Gastroesophageal sphincter (tissue), 4 donors: ENCODE results near the gene STRAP. TPM values are rescaled to one million over a fixed set of nuclear protein-coding genes. Genes with fewer than 3 reads are reported as not detected.

Experiments
- ATAC-seq: fragments of 150-250 bp; one replicate; pipeline ENCODE4 v1.9.1; 2016; ENCODE audit warnings: mild to moderate bottlenecking, moderate library complexity
- H3K27ac ChIP-seq, 4 donors: fragments of 200-600 bp; sonication (generic) in 3 of 4; 1 replicate in 3 of 4; 2 replicates in 1 of 4; pipeline ENCODE4 v1.5.1; 2016 to 2019
- H3K27me3 ChIP-seq: fragments of 200-600 bp; sonication (generic); one replicate; pipeline ENCODE4 v1.5.1; 2019
- H3K36me3 ChIP-seq, 2 donors: fragments of 200-600 bp; sonication (generic); one replicate each; pipeline ENCODE4 v1.5.1; 2019; ENCODE audit warnings: control low read depth in 1 of 2
- H3K4me1 ChIP-seq, 3 donors: fragments of 200-600 bp; sonication (generic); 1 replicate in 2 of 3; 2 replicates in 1 of 3; pipeline ENCODE4 v1.5.1; 2016 to 2019; ENCODE audit warnings: control low read depth in 2 of 3
- H3K4me3 ChIP-seq, 2 donors: fragments of 200-600 bp; sonication (generic); one replicate each; pipeline ENCODE4 v1.5.1; 2019; ENCODE audit warnings: mild to moderate bottlenecking in 1 of 2, moderate library complexity in 1 of 2
- H3K9me3 ChIP-seq, 3 donors: fragments of 200-600 bp; sonication (generic); one replicate each; pipeline ENCODE4 v1.5.1; 2017 to 2019; ENCODE audit warnings: control low read depth in 2 of 3
- EP300 ChIP-seq: sonication (generic); formaldehyde crosslinking; IDR thresholded peaks from one replicate; pipeline ENCODE4 v1.6.1; 2017; ENCODE audit warnings: antibody characterized with exemption, mild to moderate bottlenecking
- POLR2A ChIP-seq, 2 donors: fragments of 450-650 bp; IDR thresholded peaks; one replicate each; pipeline ENCODE4 v1.6.1; 2017; ENCODE audit warnings: antibody characterized with exemption in 2 of 2, mild to moderate bottlenecking in 2 of 2, moderate library complexity in 1 of 2
- POLR2AphosphoS5 ChIP-seq: sonication (generic); formaldehyde crosslinking; IDR thresholded peaks from one replicate; pipeline ENCODE4 v1.6.1; 2017; ENCODE audit warnings: antibody characterized with exemption
- WGBS, 2 donors: methylation state at CpG; one replicate each; pipeline ENCODE4 v1.1.5; 2018; ENCODE audit warnings: low coverage in 1 of 2; 5-methylcytosine and 5-hydroxymethylcytosine counted together
- total RNA-seq, 4 donors: library from RNA; depleted of rRNA; stranded (reverse); fragments of >200 nt; gene quantifications; one replicate each; pipeline ENCODE4 v1.1.0, GENCODE V29; 2016
- TF ChIP-seq, protein P1 (sequence below), 4 experiments: fragments of 200-600 bp in 2 of 4; fragments of 450-650 bp in 2 of 4; sonication (generic) in 1 of 4; IDR thresholded peaks; one replicate each; pipeline ENCODE4 v1.5.1; 2017 to 2019; ENCODE audit warnings: antibody characterized with exemption in 4 of 4, mild to moderate bottlenecking in 2 of 4, moderate library complexity in 2 of 4

Gene STRAP
- total RNA-seq, 4 donors from 2014 or later: 63.0 to 97.7 (median 69.2) TPM

DNA sequence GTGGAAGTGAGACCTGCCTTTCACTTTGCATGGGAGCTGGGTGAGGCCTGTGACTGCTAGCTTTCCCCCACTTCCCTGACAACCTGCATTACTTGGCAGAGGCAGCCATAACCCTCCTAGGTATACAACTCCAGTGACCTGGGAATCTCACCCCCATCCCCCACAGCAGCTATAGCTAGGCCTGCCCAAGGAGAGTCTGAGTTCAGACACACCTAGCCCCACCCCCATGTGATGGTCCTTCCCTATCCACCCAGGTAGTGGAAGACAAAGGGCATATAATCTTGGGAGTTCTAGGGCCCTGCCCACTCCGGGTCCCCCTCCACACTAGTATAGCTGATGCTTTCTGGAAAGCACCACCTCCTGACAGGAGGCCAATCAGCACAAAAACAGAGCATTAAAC is 6.3 kb upstream of the STRAP start:
- Histone ChIP-seq H3K4me3 (no peak overlapping the region), H3K4me1 (no peaks in the 10 kb centered on the region), H3K27ac (no peak overlapping the region), H3K9me3 (no peaks in the 10 kb centered on the region), H3K36me3 (no peaks in the 10 kb centered on the region), H3K27me3 (no peaks in the 10 kb centered on the region)
- TF ChIP-seq, protein P1, sequence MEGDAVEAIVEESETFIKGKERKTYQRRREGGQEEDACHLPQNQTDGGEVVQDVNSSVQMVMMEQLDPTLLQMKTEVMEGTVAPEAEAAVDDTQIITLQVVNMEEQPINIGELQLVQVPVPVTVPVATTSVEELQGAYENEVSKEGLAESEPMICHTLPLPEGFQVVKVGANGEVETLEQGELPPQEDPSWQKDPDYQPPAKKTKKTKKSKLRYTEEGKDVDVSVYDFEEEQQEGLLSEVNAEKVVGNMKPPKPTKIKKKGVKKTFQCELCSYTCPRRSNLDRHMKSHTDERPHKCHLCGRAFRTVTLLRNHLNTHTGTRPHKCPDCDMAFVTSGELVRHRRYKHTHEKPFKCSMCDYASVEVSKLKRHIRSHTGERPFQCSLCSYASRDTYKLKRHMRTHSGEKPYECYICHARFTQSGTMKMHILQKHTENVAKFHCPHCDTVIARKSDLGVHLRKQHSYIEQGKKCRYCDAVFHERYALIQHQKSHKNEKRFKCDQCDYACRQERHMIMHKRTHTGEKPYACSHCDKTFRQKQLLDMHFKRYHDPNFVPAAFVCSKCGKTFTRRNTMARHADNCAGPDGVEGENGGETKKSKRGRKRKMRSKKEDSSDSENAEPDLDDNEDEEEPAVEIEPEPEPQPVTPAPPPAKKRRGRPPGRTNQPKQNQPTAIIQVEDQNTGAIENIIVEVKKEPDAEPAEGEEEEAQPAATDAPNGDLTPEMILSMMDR (IDR thresholded peaks at IDR 0.05): no peak
- TF ChIP-seq EP300 (no peak), POLR2AphosphoS5 (no peak), POLR2A (IDR thresholded peaks at IDR 0.05) (no peak)
- no CpG with 5 or more reads among the region's 1 CpG for WGBS, 2 donors
- no peak for ATAC-seq

DNA sequence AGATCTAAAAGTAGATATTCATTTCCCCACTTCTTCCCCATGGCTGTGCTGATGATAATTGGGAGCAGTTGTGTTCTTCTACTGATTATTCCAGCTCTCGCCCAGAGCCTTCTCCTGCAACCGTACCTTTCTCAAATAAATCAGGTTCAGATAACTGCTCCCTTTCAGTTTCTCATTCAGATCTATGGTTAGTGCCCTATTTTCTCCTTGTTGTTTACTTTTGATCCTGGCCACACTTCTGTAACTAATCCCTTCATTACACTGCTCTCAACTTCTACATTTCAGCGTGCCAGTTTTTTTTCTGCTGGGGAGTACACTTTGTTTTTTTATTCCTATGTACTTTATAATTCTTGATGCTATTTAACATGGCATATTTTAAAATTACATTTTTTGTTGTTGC is 2.8 kb upstream of the STRAP start:
- Histone ChIP-seq H3K36me3 (no peaks in the 10 kb centered on the region), H3K27me3 (no peaks in the 10 kb centered on the region), H3K4me1 (peaks cover 4 to 23% (median 7%) of the 10 kb centered on the region in 3 donors), H3K4me3 (no peak overlapping the region), H3K9me3 (no peaks in the 10 kb centered on the region), H3K27ac (no peak overlapping the region)
- 86 to 88% methylated on average over 3 of the region's 3 CpGs for WGBS, 2 donors
- ATAC-seq: no peak
- TF ChIP-seq POLR2AphosphoS5: no peak
- no peak for TF ChIP-seq EP300
- TF ChIP-seq, protein P1 (IDR thresholded peaks at IDR 0.05): no peak
- no peak for TF ChIP-seq POLR2A (IDR thresholded peaks at IDR 0.05)

DNA sequence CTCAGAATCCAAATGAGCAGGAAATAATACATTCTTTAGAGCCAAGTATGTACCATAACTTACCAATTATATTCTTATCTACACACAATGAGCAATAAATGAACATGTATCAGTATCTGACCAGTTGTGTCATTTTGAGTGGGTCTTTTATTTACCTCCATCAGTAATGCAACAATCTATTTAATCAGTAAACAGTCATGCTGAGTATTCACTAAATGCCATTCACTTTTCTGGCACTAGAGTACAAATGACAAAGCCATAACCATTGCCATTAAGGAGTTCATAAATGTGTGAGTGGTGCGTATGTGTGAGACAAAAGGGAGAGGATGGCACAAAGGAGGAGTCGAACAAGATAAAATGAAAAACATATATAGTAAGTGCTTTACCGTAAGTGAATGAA is 1.5 kb upstream of the STRAP start:
- ATAC-seq: no peak
- 86 to 89% methylated on average over 1 to 3 of the region's 3 CpGs for WGBS, 2 donors
- H3K9me3 ChIP-seq: no peaks in the 10 kb centered on the region
- no peak for TF ChIP-seq EP300
- no peak for TF ChIP-seq POLR2A (IDR thresholded peaks at IDR 0.05)
- TF ChIP-seq, protein P1 (IDR thresholded peaks at IDR 0.05): no peak
- TF ChIP-seq POLR2AphosphoS5: no peak
- no peaks in the 10 kb centered on the region for H3K27me3 ChIP-seq
- peaks cover 4 to 36% (median 7%) of the 10 kb centered on the region in 3 donors for H3K4me1 ChIP-seq
- H3K27ac ChIP-seq: no peak overlapping the region
- H3K4me3 ChIP-seq: no peak overlapping the region
- H3K36me3 ChIP-seq: no peaks in the 10 kb centered on the region

DNA sequence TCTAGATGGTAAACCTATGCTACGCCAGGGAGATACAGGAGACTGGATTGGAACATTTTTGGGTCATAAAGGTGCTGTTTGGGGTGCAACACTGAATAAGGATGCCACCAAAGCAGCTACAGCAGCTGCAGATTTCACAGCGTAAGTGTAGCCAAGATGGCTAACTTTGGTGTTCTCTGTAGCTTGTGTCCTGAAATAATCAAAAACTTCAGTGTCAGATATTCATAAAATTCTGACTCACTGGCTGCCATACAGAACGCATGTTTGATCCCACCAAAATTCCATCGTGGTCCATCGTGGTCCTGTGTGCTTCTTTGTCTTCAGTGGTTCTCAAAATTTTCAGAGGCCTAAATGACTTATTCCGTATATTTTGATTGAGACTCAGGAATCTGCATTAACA is 1.3 kb downstream of the STRAP start:
- H3K36me3 ChIP-seq: no peaks in the 10 kb centered on the region
- peak overlapping the region; percentile 95 to 97 (median 96) for H3K27ac ChIP-seq
- no peaks in the 10 kb centered on the region for H3K27me3 ChIP-seq
- peaks cover 7 to 64% (median 7%) of the 10 kb centered on the region in 3 donors for H3K4me1 ChIP-seq
- WGBS, 2 donors: 21 to 43% methylated on average over 6 of the region's 6 CpGs
- TF ChIP-seq, protein P1 (IDR thresholded peaks at IDR 0.05): no peak
- TF ChIP-seq POLR2AphosphoS5 (no peak), EP300 (no peak), POLR2A (IDR thresholded peaks at IDR 0.05) (no peak)
- H3K9me3 ChIP-seq: no peaks in the 10 kb centered on the region
- ATAC-seq: no peak
- peak overlapping the region; percentile 77 to 94 for H3K4me3 ChIP-seq

DNA sequence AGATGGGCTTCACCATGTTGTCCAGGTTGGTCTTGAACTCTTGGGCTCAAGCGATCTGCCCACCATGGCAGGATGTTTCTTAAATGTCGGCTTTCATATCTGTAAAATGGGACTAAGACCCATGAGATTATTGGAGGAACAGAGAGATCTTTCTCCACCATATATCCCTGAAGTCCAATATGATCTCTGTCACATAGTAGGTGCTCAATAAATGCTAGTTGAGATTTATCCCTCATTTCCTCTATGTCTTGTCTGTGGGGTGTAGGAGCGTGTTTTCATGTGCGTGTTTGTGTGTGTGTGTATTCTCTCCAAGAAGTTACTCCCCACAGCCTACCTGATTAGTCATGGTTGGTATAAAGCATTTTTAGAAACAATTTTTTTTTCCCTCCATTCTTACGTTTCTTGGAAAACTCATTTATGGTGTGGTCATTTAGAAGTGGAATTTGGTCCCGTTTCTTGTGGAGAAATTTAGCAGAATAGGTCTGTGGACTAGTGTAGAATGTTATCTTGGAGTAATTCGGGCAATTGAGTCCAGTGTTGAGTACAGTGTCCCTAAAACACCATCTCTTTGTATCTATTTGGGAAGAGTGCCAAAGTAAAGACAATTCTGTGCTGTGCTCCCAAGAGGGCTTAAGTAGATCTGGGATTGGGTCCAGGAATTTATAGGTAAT is 4.3 kb downstream of the STRAP start:
- Histone ChIP-seq H3K4me1 (peaks cover 7 to 60% (median 7%) of the 10 kb centered on the region in 3 donors), H3K27me3 (no peaks in the 10 kb centered on the region), H3K36me3 (peaks cover 0 to 19% of the 10 kb centered on the region in 2 donors), H3K27ac (no peak overlapping the region), H3K9me3 (no peaks in the 10 kb centered on the region), H3K4me3 (no peak overlapping the region)
- ATAC-seq: no peak
- WGBS, 2 donors: 90 to 93% methylated on average over 5 to 7 of the region's 7 CpGs
- no peak for TF ChIP-seq POLR2AphosphoS5
- TF ChIP-seq, protein P1 (IDR thresholded peaks at IDR 0.05): no peak
- no peak for TF ChIP-seq EP300
- TF ChIP-seq POLR2A (IDR thresholded peaks at IDR 0.05): no peak
